HEK293 (cell line): ENCODE results near the gene VSIR.

Experiments used
- CTCF ChIA-PET: fragments of 350-600 bp; formaldehyde crosslinking; extraction: SDS; loops from one replicate; lab custom pipeline; 2021; ENCODE audit warnings: antibody characterized with exemption; lab: Yijun Ruan, JAX
- POLR2A ChIA-PET: fragments of 300-600 bp; formaldehyde crosslinking; extraction: SDS; loops from one replicate; lab custom pipeline; 2020; ENCODE audit warnings: antibody characterized with exemption, inconsistent platforms; lab: Yijun Ruan, JAX
- H3K27ac ChIP-seq: fragments of 200-500 bp; sonication (Bioruptor generic); 2 replicates; pipeline ENCODE4 v1.5.1; 2014; ENCODE audit warnings: low read depth, low read length, control low read depth, inconsistent platforms; ENCODE audit errors: extremely low read depth
- H3K36me3 ChIP-seq, 2 experiments: fragments of 200-500 bp in 1 of 2; sonication (Bioruptor generic) in 1 of 2; 1 replicate in 1 of 2; 2 replicates in 1 of 2; pipeline ENCODE4 v1.5.1; 2014 to 2017; ENCODE audit warnings: inconsistent platforms in 2 of 2, low read length in 2 of 2; ENCODE audit not compliant: control insufficient read depth in 2 of 2, insufficient read depth in 1 of 2
- H3K4me1 ChIP-seq: fragments of 200-500 bp; sonication (Bioruptor generic); 2 replicates; pipeline ENCODE4 v1.5.1; 2014; ENCODE audit warnings: mild to moderate bottlenecking, low read length, inconsistent platforms; ENCODE audit not compliant: control insufficient read depth, insufficient read depth
- H3K4me3 ChIP-seq: 2 replicates; pipeline ENCODE4 v1.5.1; 2011; ENCODE audit warnings: low read depth, mild to moderate bottlenecking, control low read depth, low read length, moderate library complexity
- H3K9me3 ChIP-seq: fragments of 200-500 bp; sonication (Bioruptor generic); 2 replicates; pipeline ENCODE4 v1.5.1; 2014; ENCODE audit warnings: low read depth, low read length, inconsistent platforms; ENCODE audit not compliant: control insufficient read depth, insufficient read depth
- MZF1 ChIP-seq: fragments of 450-650 bp; formaldehyde crosslinking; IDR thresholded peaks from 2 replicates; pipeline ENCODE4 v1.5.1; 2017; ENCODE audit warnings: missing biosample characterization, missing genetic modification characterization, borderline replicate concordance
- ZBTB48 ChIP-seq: fragments of 450-650 bp; formaldehyde crosslinking; IDR thresholded peaks from 2 replicates; pipeline ENCODE4 v1.5.1; 2016; ENCODE audit warnings: missing biosample characterization, missing genetic modification characterization
- ZNF114 ChIP-seq: fragments of 450-650 bp; formaldehyde crosslinking; IDR thresholded peaks from 2 replicates; pipeline ENCODE4 v1.5.0; 2017; ENCODE audit warnings: missing biosample characterization, missing genetic modification characterization
- ZNF292 ChIP-seq: fragments of 450-650 bp; formaldehyde crosslinking; IDR thresholded peaks from 2 replicates; pipeline ENCODE4 v1.5.1; 2016; ENCODE audit warnings: low read depth, missing biosample characterization, missing genetic modification characterization, borderline replicate concordance
- ZNF398 ChIP-seq: fragments of 450-650 bp; formaldehyde crosslinking; IDR thresholded peaks from 2 replicates; pipeline ENCODE4 v1.5.1; 2017; ENCODE audit warnings: missing biosample characterization, missing genetic modification characterization
- TF ChIP-seq, protein P1 (sequence below): fragments of 450-650 bp; formaldehyde crosslinking; IDR thresholded peaks from 2 replicates; pipeline ENCODE4 v1.5.1; 2016; ENCODE audit warnings: missing biosample characterization, missing genetic modification characterization
- TF ChIP-seq, protein P2 (sequence below): fragments of 450-650 bp; formaldehyde crosslinking; IDR thresholded peaks from 2 replicates; pipeline ENCODE4 v1.5.1; 2017; ENCODE audit warnings: missing biosample characterization, missing genetic modification characterization
- TF ChIP-seq, protein P3 (sequence below): fragments of 450-650 bp; formaldehyde crosslinking; IDR thresholded peaks from 2 replicates; pipeline ENCODE4 v1.5.1; 2016; ENCODE audit warnings: missing biosample characterization, missing genetic modification characterization

The VSIR gene

GRCh38 chr10:71771204-71771603 is 2.1 kb downstream of the VSIR start (continued):
- TF ChIP-seq, protein P1, sequence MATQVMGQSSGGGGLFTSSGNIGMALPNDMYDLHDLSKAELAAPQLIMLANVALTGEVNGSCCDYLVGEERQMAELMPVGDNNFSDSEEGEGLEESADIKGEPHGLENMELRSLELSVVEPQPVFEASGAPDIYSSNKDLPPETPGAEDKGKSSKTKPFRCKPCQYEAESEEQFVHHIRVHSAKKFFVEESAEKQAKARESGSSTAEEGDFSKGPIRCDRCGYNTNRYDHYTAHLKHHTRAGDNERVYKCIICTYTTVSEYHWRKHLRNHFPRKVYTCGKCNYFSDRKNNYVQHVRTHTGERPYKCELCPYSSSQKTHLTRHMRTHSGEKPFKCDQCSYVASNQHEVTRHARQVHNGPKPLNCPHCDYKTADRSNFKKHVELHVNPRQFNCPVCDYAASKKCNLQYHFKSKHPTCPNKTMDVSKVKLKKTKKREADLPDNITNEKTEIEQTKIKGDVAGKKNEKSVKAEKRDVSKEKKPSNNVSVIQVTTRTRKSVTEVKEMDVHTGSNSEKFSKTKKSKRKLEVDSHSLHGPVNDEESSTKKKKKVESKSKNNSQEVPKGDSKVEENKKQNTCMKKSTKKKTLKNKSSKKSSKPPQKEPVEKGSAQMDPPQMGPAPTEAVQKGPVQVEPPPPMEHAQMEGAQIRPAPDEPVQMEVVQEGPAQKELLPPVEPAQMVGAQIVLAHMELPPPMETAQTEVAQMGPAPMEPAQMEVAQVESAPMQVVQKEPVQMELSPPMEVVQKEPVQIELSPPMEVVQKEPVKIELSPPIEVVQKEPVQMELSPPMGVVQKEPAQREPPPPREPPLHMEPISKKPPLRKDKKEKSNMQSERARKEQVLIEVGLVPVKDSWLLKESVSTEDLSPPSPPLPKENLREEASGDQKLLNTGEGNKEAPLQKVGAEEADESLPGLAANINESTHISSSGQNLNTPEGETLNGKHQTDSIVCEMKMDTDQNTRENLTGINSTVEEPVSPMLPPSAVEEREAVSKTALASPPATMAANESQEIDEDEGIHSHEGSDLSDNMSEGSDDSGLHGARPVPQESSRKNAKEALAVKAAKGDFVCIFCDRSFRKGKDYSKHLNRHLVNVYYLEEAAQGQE (tag by site-specific recombination): no peak

- Histone ChIP-seq H3K4me1 (no peaks in the 10 kb centered on the region; the same call in 1 of the 2 replicates), H3K9me3 (no peaks in the 10 kb centered on the region), H3K36me3 (no peaks in the 10 kb centered on the region), H3K27ac (no peak overlapping the region), H3K4me3 (no peak overlapping the region)
- POLR2A ChIA-PET: no interaction called here
- CTCF ChIA-PET: no interaction called here
- TF ChIP-seq MZF1 (tag by site-specific recombination): no peak
These were observed 2.5 kb downstream of the VSIR start for GRCh38 chr10:71770789-71771188.

- H3K36me3 ChIP-seq: no peaks in the 10 kb centered on the region
- no peaks in the 10 kb centered on the region for H3K9me3 ChIP-seq
- H3K27ac ChIP-seq: no peak overlapping the region
- H3K4me3 ChIP-seq: no peak overlapping the region
- ChIA-PET POLR2A (no interaction called here), CTCF (no interaction called here)
- no peaks in the 10 kb centered on the region; the same call in 1 of the 2 replicates for H3K4me1 ChIP-seq
- no peak for TF ChIP-seq ZNF292 (tag by site-specific recombination)
- no peak for TF ChIP-seq ZNF398 (tag by site-specific recombination)
- no peak for TF ChIP-seq ZBTB48 (tag by site-specific recombination)
- TF ChIP-seq, protein P2, sequence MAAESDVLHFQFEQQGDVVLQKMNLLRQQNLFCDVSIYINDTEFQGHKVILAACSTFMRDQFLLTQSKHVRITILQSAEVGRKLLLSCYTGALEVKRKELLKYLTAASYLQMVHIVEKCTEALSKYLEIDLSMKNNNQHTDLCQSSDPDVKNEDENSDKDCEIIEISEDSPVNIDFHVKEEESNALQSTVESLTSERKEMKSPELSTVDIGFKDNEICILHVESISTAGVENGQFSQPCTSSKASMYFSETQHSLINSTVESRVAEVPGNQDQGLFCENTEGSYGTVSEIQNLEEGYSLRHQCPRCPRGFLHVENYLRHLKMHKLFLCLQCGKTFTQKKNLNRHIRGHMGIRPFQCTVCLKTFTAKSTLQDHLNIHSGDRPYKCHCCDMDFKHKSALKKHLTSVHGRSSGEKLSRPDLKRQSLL (tag by site-specific recombination): no peak
These were observed 3.1 kb downstream of the VSIR start for GRCh38 chr10:71770255-71770654.

DNA sequence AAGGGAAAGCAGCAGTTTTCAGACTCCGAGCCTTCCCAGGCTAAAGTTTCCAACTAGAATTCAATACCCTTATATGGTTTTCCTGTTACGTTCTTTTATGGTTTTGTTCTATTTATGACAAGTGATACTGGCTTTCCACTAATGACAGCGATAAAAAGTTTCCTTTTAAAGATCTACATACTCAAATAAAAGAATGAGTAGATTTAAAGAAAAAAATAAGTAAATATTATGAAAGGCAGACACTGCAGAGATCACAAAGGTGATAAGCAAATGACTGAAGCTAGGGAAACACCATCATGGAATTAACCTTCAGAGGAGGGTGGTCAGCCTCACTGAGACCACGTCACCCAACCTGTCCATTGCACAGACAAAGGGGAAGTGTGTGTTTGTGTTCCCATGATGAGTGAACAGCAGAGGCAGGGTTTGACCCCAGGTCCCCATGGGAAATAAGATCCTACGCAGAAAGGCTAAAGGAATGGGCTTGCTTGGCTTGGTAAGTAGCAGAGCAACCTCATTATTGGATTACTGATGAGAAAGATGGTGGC is 4.0 kb downstream of the VSIR start:
- TF ChIP-seq, protein P3, sequence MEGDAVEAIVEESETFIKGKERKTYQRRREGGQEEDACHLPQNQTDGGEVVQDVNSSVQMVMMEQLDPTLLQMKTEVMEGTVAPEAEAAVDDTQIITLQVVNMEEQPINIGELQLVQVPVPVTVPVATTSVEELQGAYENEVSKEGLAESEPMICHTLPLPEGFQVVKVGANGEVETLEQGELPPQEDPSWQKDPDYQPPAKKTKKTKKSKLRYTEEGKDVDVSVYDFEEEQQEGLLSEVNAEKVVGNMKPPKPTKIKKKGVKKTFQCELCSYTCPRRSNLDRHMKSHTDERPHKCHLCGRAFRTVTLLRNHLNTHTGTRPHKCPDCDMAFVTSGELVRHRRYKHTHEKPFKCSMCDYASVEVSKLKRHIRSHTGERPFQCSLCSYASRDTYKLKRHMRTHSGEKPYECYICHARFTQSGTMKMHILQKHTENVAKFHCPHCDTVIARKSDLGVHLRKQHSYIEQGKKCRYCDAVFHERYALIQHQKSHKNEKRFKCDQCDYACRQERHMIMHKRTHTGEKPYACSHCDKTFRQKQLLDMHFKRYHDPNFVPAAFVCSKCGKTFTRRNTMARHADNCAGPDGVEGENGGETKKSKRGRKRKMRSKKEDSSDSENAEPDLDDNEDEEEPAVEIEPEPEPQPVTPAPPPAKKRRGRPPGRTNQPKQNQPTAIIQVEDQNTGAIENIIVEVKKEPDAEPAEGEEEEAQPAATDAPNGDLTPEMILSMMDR: no peak
- no peak for TF ChIP-seq ZNF114 (tag by site-specific recombination)
- H3K4me3 ChIP-seq: no peak overlapping the region
- no peaks in the 10 kb centered on the region for H3K36me3 ChIP-seq
- ChIA-PET CTCF (no interaction called here), POLR2A (no interaction called here)
- no peaks in the 10 kb centered on the region; the same call in 1 of the 2 replicates for H3K4me1 ChIP-seq
- no peak overlapping the region for H3K27ac ChIP-seq
- no peaks in the 10 kb centered on the region for H3K9me3 ChIP-seq
